Measurements from ENCODE around the gene VPS9D1.

DNA sequence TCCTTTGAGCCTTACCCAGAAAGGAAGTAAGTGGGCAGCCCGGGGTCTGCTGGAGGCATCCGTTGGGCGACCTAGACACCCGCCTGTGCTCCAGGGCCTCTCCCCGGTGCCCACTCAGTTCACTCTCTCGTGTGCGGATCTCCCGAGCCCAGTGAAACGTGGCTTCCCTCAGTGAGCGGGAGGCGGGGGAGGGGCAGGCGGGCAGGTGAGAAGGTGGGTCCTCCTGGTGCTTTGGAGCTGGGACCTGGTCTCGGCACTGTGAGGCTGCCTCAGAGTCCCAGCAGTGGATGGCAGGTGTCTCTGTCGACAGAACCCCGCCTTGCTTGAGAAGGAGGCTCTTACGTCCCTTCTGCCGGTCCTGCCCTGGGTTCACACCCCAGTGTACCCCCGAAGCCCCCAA lies 8.6 kb upstream of the VPS9D1 start:
- TF ChIP-seq, protein P1, sequence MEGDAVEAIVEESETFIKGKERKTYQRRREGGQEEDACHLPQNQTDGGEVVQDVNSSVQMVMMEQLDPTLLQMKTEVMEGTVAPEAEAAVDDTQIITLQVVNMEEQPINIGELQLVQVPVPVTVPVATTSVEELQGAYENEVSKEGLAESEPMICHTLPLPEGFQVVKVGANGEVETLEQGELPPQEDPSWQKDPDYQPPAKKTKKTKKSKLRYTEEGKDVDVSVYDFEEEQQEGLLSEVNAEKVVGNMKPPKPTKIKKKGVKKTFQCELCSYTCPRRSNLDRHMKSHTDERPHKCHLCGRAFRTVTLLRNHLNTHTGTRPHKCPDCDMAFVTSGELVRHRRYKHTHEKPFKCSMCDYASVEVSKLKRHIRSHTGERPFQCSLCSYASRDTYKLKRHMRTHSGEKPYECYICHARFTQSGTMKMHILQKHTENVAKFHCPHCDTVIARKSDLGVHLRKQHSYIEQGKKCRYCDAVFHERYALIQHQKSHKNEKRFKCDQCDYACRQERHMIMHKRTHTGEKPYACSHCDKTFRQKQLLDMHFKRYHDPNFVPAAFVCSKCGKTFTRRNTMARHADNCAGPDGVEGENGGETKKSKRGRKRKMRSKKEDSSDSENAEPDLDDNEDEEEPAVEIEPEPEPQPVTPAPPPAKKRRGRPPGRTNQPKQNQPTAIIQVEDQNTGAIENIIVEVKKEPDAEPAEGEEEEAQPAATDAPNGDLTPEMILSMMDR (IDR thresholded peaks at IDR 0.05) = no peak
- no peak for TF ChIP-seq POLR2AphosphoS5 (IDR thresholded peaks at IDR 0.05; ENCODE audit: low read depth, low read length)
